ENCODE measurements around the gene TCEANC2.

DNA sequence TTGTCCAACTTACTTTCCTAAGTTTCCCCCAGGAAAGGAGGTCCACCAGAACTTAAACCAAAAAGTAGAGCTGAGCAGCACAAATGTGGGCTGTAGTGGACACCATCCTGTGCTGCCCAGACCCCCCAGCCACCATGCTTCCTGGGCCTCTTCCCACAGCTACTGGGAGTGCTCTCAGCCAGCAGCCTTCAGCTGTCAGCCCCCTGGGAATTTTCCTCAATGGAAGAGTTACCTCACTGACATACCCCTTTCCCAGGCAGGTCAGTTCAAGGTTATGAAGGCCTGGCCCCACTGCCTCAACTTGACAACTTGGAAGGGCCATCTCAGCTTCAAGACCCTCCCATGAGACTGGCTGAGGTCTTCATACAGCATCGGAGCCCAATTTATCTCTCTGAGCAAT, 51.7 kb downstream of the TCEANC2 start:
- no peak for TF ChIP-seq TAF1 (IDR thresholded peaks at IDR 0.05; ENCODE audit: low read depth)
- no peak for TF ChIP-seq EP300 (IDR thresholded peaks at IDR 0.05; ENCODE audit: borderline replicate concordance)
- TF ChIP-seq EGR1 (IDR thresholded peaks at IDR 0.05): no peak
- TF ChIP-seq, protein P1, sequence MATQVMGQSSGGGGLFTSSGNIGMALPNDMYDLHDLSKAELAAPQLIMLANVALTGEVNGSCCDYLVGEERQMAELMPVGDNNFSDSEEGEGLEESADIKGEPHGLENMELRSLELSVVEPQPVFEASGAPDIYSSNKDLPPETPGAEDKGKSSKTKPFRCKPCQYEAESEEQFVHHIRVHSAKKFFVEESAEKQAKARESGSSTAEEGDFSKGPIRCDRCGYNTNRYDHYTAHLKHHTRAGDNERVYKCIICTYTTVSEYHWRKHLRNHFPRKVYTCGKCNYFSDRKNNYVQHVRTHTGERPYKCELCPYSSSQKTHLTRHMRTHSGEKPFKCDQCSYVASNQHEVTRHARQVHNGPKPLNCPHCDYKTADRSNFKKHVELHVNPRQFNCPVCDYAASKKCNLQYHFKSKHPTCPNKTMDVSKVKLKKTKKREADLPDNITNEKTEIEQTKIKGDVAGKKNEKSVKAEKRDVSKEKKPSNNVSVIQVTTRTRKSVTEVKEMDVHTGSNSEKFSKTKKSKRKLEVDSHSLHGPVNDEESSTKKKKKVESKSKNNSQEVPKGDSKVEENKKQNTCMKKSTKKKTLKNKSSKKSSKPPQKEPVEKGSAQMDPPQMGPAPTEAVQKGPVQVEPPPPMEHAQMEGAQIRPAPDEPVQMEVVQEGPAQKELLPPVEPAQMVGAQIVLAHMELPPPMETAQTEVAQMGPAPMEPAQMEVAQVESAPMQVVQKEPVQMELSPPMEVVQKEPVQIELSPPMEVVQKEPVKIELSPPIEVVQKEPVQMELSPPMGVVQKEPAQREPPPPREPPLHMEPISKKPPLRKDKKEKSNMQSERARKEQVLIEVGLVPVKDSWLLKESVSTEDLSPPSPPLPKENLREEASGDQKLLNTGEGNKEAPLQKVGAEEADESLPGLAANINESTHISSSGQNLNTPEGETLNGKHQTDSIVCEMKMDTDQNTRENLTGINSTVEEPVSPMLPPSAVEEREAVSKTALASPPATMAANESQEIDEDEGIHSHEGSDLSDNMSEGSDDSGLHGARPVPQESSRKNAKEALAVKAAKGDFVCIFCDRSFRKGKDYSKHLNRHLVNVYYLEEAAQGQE (IDR thresholded peaks at IDR 0.05; ENCODE audit: low read depth): no peak
- TF ChIP-seq TCF12 (IDR thresholded peaks at IDR 0.05; ENCODE audit: low read depth): no peak

Measured in Ishikawa (cell line).